ENCODE results near the gene NTSR1.

DNA sequence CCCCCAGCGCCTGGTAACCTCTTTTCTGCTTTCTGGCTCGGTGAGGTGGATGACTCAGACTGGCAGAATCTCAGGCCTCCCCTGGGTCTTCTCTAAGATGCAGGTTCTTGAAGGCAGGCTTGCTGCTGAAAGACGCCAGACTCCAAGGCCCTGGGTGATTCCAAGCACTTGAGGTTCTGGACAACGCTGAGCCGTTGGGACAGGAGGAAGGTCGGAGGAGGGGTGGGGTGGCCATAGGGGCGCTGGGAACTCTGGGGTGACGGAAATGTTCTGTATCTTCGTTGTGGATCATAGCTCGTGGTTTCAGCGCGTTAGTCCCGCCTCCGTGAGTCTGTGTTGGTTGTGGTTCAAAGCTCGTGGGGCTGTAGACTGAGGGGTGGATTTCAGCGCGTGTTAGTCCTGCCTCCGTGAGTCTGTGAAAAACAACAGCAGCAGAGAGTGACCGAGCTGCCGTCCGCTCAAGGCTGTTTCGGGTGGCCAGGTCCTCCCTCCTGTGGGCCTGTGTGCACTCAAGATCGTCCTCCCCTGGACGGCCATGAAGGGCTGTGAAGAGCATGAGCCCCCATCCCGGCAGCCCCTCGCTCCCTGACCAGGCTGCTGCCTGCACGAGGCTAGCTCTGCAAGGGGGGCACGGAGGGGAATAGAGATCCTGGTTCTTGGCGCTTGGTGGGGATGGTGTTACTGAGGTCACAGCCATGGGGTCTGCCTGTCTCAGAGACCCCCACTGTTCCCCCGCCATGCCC is 7.7 kb downstream of the NTSR1 start:
- TF ChIP-seq, protein P1, sequence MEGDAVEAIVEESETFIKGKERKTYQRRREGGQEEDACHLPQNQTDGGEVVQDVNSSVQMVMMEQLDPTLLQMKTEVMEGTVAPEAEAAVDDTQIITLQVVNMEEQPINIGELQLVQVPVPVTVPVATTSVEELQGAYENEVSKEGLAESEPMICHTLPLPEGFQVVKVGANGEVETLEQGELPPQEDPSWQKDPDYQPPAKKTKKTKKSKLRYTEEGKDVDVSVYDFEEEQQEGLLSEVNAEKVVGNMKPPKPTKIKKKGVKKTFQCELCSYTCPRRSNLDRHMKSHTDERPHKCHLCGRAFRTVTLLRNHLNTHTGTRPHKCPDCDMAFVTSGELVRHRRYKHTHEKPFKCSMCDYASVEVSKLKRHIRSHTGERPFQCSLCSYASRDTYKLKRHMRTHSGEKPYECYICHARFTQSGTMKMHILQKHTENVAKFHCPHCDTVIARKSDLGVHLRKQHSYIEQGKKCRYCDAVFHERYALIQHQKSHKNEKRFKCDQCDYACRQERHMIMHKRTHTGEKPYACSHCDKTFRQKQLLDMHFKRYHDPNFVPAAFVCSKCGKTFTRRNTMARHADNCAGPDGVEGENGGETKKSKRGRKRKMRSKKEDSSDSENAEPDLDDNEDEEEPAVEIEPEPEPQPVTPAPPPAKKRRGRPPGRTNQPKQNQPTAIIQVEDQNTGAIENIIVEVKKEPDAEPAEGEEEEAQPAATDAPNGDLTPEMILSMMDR (conservative IDR thresholded peaks at IDR 0.05), result no peak
- no peak for TF ChIP-seq EZH2 (IDR thresholded peaks at IDR 0.05; ENCODE audit: low read depth)

Data from PC-9 (cell line).